IPS DF 6.9 (cell line): Measurements from ENCODE around the gene CAPN12.

Experiments used
- DNase-seq: peaks from one replicate; pipeline ENCODE4 v3.0.0-alpha.2; 2013; ENCODE audit warnings: low read depth, low spot score
- H3K27ac ChIP-seq: one replicate; pipeline ENCODE4 v1.5.1; 2013; ENCODE audit warnings: low read length, control low read depth
- H3K27me3 ChIP-seq: 2 replicates; pipeline ENCODE4 v1.6.1; 2013; ENCODE audit warnings: mild to moderate bottlenecking, low read length; ENCODE audit not compliant: control insufficient read depth, insufficient read depth
- H3K36me3 ChIP-seq: 2 replicates; pipeline ENCODE4 v1.6.1; 2013; ENCODE audit warnings: low read length; ENCODE audit not compliant: control insufficient read depth, insufficient read depth
- H3K4me1 ChIP-seq: 2 replicates; pipeline ENCODE4 v1.6.1; 2013; ENCODE audit warnings: low read length; ENCODE audit not compliant: control insufficient read depth, insufficient read depth
- H3K4me3 ChIP-seq: 2 replicates; pipeline ENCODE4 v1.5.1; 2013; ENCODE audit warnings: mild to moderate bottlenecking, low read length
- H3K9me3 ChIP-seq: 2 replicates; pipeline ENCODE4 v1.6.1; 2013; ENCODE audit warnings: low read length, inconsistent platforms; ENCODE audit not compliant: control insufficient read depth, insufficient read depth
- WGBS: extraction: QIAGEN DNeasy Blood & Tissue Kit; methylation state at CpG from one replicate; pipeline ENCODE4 v1.1.7; 2013; ENCODE audit warnings: mixed read lengths, missing lambda C conversion rate; ENCODE audit not compliant: insufficient read length, insufficient coverage; 5-methylcytosine and 5-hydroxymethylcytosine counted together

The CAPN12 gene

GRCh38 chr19:38700902-38701454 lies 43.3 kb downstream of the CAPN12 start:
- WGBS = no CpG with 5 or more reads among the region's 18 CpGs

DNA sequence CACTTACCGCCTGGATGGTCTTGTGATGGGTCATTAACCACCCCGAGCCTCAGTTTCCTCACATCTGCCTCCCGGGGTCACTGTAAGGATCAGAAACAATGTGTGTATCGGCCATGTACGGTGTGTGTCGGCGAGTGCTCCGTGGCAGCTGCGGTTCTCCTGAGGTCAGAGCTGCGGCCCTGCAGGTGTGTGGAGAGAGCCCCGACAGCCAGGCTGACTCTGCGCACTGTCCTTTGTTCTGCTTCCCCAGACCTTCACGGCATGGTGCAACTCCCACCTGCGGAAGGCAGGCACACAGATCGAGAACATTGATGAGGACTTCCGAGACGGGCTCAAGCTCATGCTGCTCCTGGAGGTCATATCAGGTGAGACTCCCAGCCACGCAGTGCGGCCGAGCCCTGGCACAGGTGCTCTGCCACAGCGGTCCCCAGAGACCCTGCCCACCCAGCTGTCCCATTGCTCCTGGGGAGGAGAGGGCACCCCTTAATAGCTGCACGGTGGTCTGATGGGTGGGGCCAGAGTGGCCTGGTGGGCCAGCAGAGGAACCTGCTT lies 43.8 kb downstream of the CAPN12 start:
- Histone ChIP-seq H3K27me3 (no peaks in the 10 kb centered on the region), H3K9me3 (no peaks in the 10 kb centered on the region), H3K4me1 (peaks cover 7% of the 10 kb centered on the region), H3K36me3 (peaks cover 29% of the 10 kb centered on the region), H3K4me3 (no peak overlapping the region), H3K27ac (no peak overlapping the region)
- WGBS = no CpG with 5 or more reads among the region's 22 CpGs
- DNase-seq = no peak

More at GRCh38 chr19:38700902-38701454, 43.3 kb downstream of the CAPN12 start:
- Histone ChIP-seq H3K4me3 (no peak overlapping the region), H3K27me3 (no peaks in the 10 kb centered on the region), H3K36me3 (peaks cover 35% of the 10 kb centered on the region), H3K4me1 (peaks cover 7% of the 10 kb centered on the region), H3K27ac (no peak overlapping the region), H3K9me3 (no peaks in the 10 kb centered on the region)
- no peak for DNase-seq

DNA sequence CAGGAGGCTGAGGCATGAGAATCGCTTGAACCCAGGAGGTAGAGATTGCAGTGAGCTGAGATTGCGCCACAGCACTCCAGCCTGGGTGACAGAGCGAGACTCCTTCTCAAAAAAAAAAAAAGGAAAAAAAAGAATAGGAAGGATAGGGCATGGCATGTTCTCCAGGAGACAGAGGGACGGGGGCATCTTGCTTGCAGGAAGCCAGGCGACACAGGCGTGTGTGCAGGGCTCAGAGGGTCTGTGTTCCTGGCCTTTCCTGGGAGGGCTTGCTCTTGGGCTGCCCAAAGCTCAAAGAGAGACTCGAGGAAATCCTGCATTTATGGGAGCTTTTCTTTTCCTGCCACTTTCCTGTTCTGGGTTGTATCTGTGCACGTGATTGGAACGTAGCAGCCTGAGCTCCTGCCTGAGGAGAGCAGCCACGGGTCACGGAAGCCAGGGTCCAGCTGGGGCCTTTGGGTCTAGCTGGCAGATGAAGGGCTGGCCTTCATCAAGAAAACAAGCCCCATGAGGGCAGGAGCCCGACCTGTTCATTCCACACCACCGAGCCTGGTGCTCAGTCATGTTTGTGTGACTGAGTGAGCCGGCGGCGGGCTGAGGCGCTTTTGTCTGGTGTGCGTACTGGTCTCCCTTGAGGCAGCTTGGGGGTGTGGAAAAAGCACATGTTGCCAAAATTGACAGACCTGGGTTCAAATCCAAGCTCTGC lies 44.5 kb downstream of the CAPN12 start:
- DNase-seq = no peak
- Histone ChIP-seq H3K27me3 (no peaks in the 10 kb centered on the region), H3K36me3 (peaks cover 23% of the 10 kb centered on the region), H3K9me3 (no peaks in the 10 kb centered on the region), H3K4me3 (no peak overlapping the region), H3K4me1 (peaks cover 7% of the 10 kb centered on the region), H3K27ac (no peak overlapping the region)
- no CpG with 5 or more reads among the region's 18 CpGs for WGBS

DNA sequence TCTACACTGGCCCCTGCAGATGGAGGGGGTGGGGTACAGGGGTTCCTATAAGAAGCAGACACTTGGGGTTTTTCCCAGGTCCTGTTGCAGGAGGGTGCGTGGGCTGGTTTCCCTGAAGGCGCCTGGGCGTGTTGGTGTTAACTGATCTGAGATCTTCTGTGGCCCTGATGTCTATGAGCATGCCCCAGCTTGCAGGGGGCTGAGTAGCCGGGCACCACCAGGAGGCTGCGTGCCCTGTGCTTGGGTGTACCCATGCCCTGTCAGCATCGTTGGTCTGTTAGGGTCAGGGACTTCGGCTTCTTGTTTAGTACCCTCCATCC lies 45.3 kb downstream of the CAPN12 start:
- WGBS = no CpG with 5 or more reads among the region's 7 CpGs
- Histone ChIP-seq H3K27me3 (no peaks in the 10 kb centered on the region), H3K4me1 (peaks cover 7% of the 10 kb centered on the region), H3K27ac (no peak overlapping the region), H3K4me3 (no peak overlapping the region), H3K9me3 (no peaks in the 10 kb centered on the region), H3K36me3 (peaks cover 20% of the 10 kb centered on the region)
- no peak for DNase-seq

GRCh38 chr19:38698225-38699026 lies 45.8 kb downstream of the CAPN12 start:
- Histone ChIP-seq H3K4me1 (peaks cover 7% of the 10 kb centered on the region), H3K9me3 (no peaks in the 10 kb centered on the region), H3K27me3 (no peaks in the 10 kb centered on the region), H3K27ac (no peak overlapping the region), H3K36me3 (peaks cover 14% of the 10 kb centered on the region), H3K4me3 (no peak overlapping the region)
- no CpG with 5 or more reads among the region's 22 CpGs for WGBS
- DNase-seq = no peak

- no CpG with 5 or more reads among the region's 11 CpGs for WGBS
- H3K4me1 ChIP-seq = peaks cover 11% of the 10 kb centered on the region
- DNase-seq = no peak
Observed at GRCh38 chr19:38697641-38698071, 46.6 kb downstream of the CAPN12 start.

DNA sequence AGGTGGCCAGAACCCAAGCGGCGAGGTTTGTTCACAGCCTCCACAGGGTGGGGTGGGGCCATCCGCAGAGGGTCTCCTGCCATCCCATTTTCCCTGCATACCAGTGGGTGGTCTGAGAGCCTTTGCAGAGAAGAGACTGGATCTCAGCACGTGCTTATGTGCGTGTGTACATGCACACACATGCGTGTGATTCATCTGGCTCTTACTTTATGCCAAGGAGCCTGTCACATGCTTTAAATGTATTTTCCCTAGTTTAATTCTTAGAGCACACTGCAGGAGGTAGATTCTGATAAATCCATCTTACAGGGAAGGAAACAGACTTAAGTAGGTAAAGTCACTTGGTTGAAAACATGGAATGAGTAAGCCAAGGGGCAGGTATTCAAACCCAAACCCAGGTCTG lies 47.1 kb downstream of the CAPN12 start:
- no peaks in the 10 kb centered on the region for H3K27me3 ChIP-seq
- no peak overlapping the region for H3K27ac ChIP-seq
- no peak overlapping the region for H3K4me3 ChIP-seq
- peaks cover 9% of the 10 kb centered on the region; the same call in 1 of the 2 replicates for H3K36me3 ChIP-seq
- no CpG with 5 or more reads among the region's 6 CpGs for WGBS
- H3K9me3 ChIP-seq = no peaks in the 10 kb centered on the region
- H3K4me1 ChIP-seq = peaks cover 12% of the 10 kb centered on the region
- DNase-seq = no peak

More at GRCh38 chr19:38697641-38698071, 46.6 kb downstream of the CAPN12 start:
- Histone ChIP-seq H3K36me3 (peaks cover 14% of the 10 kb centered on the region; the same call in 1 of the 2 replicates), H3K9me3 (no peaks in the 10 kb centered on the region), H3K4me3 (no peak overlapping the region), H3K27ac (no peak overlapping the region), H3K27me3 (no peaks in the 10 kb centered on the region)

- WGBS = no CpG with 5 or more reads among the region's 6 CpGs
- Histone ChIP-seq H3K4me1 (peaks cover 14% of the 10 kb centered on the region), H3K9me3 (no peaks in the 10 kb centered on the region), H3K27me3 (no peaks in the 10 kb centered on the region), H3K4me3 (no peak overlapping the region), H3K27ac (no peak overlapping the region), H3K36me3 (peaks cover 7% of the 10 kb centered on the region; the same call in 1 of the 2 replicates)
- DNase-seq = no peak
Observed at GRCh38 chr19:38696729-38697055, 47.6 kb downstream of the CAPN12 start.

DNA sequence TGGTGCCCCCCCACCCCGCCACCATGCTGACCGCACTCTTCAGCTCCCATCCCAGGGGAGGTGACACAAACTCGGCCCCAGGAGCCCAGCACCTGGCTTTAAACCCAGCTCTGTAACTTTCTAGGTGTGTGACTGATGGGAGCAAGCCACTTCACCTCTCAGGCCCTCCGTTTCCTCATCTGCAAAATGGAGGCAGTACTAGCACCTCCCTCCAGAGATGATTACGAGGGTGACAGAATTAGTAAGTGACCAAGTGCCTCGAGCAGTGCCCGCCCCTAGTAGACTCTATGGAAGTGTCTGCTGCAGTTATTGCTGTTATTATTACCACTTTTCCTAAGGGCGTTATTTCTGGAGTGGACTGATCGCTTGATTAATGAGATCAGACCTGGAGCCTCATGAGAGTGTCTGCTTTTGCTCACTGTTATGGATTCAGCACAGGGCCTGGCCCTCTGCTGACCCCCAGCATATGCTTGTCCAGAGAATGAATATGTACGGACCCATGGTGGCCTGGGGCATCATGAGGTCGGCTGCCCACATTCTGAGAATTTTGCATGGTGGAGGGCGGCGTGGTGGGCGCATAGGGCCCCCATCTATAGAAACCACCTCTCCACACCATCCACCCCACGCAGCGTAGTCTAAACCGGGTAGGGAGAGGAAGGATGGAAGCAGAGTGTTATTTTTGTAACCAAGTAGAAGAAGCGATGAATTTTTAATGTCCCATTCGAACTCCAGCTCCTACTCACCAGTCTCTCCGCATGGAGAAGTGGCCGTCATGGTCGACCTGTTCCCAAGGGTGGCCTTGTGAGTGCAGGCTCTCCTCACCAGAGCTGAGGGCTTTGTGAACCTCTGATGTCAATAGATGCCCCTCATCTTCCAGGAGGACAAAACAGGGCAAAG lies 48.2 kb downstream of the CAPN12 start:
- DNase-seq = no peak
- Histone ChIP-seq H3K36me3 (peaks cover 7% of the 10 kb centered on the region; the same call in 1 of the 2 replicates), H3K27me3 (no peaks in the 10 kb centered on the region), H3K27ac (no peak overlapping the region), H3K4me1 (peaks cover 14% of the 10 kb centered on the region), H3K9me3 (no peaks in the 10 kb centered on the region), H3K4me3 (no peak overlapping the region)
- no CpG with 5 or more reads among the region's 22 CpGs for WGBS

DNA sequence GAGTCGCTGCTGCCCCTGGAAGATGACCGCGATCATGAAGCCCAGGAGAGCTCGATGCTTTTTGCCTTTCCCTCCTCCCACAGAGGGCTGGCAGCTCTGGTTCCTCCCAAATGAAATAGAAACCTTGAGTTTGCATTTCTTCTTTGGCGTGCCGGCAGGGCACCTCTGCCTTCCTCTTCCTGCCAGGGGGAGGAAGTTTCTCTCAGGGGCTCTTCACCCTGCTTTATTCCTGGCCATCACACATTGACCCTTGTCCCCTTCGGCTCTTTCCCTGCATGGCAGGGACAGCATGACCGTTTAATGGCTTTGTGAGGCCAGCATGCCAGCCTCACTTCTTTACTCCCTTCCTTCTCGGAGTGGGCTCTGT lies 49.0 kb downstream of the CAPN12 start:
- no CpG with 5 or more reads among the region's 9 CpGs for WGBS
- no peaks in the 10 kb centered on the region for H3K9me3 ChIP-seq
- H3K4me1 ChIP-seq = peaks cover 14% of the 10 kb centered on the region
- H3K27ac ChIP-seq = no peak overlapping the region
- H3K36me3 ChIP-seq = peaks cover 4% of the 10 kb centered on the region; the same call in 1 of the 2 replicates
- DNase-seq = no peak
- H3K27me3 ChIP-seq = no peaks in the 10 kb centered on the region
- H3K4me3 ChIP-seq = no peak overlapping the region
